Measurements from ENCODE around the gene ALPL.

The ALPL gene

DNA sequence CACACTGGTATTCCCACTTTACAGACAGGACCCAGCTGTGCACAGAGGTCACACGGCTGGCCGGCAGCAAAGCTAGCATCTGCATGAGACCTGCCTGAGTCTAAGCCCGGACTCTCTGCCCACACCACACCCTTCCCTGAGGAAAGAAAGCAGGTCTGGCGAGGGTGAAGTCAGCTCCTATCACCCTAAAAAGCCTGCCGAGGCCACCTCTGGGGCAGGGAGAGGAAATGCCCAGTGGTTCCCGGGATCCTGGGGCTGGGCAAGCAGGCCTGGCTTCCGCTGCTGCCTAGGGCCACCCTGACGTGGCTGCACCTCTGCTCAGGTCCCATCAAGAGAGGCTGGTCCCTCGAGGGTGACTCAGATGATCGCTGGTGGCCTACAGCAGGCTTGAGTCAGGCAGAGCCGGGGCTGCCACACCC is 117.7 kb downstream of the ALPL start:
- ChIA-PET POLR2A (no interaction called here), CTCF (no interaction called here)
- TF ChIP-seq, protein P1, sequence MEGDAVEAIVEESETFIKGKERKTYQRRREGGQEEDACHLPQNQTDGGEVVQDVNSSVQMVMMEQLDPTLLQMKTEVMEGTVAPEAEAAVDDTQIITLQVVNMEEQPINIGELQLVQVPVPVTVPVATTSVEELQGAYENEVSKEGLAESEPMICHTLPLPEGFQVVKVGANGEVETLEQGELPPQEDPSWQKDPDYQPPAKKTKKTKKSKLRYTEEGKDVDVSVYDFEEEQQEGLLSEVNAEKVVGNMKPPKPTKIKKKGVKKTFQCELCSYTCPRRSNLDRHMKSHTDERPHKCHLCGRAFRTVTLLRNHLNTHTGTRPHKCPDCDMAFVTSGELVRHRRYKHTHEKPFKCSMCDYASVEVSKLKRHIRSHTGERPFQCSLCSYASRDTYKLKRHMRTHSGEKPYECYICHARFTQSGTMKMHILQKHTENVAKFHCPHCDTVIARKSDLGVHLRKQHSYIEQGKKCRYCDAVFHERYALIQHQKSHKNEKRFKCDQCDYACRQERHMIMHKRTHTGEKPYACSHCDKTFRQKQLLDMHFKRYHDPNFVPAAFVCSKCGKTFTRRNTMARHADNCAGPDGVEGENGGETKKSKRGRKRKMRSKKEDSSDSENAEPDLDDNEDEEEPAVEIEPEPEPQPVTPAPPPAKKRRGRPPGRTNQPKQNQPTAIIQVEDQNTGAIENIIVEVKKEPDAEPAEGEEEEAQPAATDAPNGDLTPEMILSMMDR (IDR thresholded peaks at IDR 0.05; ENCODE audit: control extremely low read depth, extremely low read depth, low read depth, missing control alignments) = no peak
- no peak for DNase-seq (ENCODE audit: extremely low spot score)

Data from GM10248 (cell line).